GM21515 (cell line): Measurements from ENCODE around the gene SNX19.
A peak's percentile ranks its signal among the peaks of the same experiment; 100 is the strongest.
"Not testable (repeated sequence)": the region's sequence is repeated elsewhere in the genome, so short reads cannot be mapped to it uniquely, and the experiment has no call there.

ENCODE experiments used
- ATAC-seq: cut with Tn5 transposase; IDR thresholded peaks from one replicate; pipeline ENCODE4 v1.9.1; 2021; ENCODE audit not compliant: unreplicated experiment

The SNX19 gene

DNA sequence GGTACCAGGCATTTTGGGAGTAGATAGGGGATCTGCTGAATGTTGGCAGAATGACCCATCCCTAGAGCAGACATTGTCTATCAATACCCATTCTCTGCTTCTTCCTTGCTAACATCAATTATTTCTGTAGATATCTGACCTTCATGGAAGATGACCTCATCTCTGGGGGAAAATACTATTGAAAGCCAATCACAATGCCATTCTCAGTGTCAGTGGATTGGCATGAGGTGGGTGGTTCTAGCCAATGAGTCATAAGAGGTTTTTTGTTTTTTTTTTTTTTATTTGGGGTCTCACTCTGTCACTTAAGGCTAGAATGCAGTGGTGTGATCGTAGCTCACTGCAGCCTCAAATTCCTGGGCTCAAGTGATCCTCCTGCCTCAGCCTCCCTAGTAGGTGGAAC is 42.5 kb downstream of the SNX19 start:
- no peak for ATAC-seq

DNA sequence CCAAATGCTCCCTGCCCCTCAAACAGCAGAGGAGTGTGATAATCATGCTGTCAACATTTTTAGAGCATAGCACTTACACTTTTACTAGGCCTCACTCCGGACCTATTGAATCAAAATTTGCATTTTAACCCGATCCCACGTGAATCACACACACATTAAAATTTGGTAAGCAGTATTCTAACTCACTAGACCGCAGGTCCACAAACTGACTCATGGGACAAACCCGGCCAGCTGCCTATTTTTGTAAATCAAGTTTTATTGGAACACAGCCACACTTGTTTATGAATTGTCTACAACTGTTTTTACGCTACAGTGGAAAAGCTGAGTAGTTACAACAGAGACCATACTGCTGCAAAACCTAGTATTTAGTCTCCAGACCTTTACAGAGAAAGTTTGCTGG is 43.3 kb downstream of the SNX19 start:
- no peak for ATAC-seq

DNA sequence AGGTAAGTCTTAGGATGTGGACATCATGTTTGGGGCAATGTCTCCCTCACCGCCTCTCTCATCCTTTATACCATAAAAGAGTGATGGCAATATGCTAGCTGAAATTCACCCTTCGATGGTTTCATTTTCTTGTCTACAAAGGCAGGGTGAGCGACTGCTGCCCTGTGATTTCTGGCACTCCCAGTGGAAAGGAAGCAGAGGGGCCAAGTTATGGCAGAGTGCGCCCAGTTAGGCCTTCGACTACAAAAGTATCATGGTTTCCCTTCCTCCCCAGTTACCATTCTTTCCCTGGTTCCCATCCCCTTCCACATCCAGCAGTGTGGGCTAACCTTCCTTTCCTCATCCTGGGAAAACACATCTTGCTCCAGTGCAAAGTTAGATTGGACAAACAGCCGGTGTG is 43.8 kb downstream of the SNX19 start:
- no peak for ATAC-seq

DNA sequence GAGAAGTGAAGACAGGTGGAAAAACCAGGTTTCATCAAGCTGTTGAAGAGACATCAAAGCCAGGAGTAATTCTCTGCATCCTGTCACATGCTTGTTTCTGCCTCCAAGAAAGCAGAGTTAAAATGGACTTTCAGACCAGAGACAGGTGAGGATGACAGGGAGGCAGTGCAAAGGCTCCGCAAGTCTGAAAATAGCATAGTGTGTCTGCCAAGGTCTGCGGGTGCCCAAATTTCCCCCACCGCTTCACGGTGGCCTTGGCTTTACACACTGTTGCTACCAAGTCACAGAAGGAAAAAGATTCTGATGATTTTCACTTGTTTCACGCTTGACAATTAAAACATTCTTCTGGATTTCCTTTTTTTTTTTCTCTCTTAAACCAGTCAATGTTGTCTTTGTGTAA is 44.2 kb downstream of the SNX19 start:
- ATAC-seq = no peak

DNA sequence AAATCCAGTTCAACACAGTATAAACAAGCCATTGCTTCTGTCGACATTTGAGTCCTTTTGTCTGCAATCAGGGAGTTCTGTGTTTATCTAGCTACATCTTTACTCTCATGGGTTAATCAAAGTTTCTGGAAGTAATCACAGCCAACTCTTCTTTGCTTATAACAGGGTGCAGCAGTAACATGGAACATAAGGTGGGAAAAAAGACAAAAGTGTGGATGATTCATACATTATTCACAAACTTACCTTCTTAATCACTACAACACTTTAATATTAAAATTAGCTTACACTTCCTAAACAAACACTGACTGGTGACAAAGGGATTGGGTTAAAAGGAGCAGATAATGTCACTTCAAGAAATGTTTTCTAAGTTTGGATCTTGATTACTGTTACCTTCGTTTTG is 44.7 kb downstream of the SNX19 start:
- no peak for ATAC-seq

DNA sequence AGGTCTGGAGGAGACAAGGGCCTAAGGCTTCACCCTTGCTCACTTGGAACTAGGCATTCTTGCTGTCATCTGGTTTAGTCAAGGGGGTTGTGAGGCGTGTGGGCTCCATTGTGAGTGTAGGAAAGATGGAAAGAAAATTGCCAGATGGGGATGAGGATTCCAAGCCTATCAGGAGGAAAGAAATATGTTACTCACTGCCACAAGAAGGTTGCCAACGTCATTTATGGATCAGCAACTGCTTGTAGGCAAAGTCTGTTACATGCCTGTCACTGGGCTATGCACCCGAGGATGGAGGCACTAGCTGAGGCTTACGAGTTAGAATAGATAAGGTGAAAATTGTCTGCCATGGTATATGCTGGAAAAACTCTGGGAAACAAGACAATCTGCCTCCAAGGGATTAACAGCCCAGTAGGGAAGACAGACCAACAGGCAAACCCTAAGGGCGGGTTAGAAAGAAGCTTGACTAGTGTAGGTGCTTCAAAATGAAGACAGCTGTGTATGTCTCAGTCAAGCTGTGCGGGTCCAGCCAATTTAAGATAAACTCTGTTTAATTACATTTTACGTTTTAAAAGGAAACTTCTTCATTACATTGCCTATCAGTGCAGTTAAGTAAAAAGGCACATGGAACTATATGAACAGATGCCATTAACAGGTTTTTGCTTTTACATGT is 47.4 kb downstream of the SNX19 start:
- ATAC-seq = no peak

DNA sequence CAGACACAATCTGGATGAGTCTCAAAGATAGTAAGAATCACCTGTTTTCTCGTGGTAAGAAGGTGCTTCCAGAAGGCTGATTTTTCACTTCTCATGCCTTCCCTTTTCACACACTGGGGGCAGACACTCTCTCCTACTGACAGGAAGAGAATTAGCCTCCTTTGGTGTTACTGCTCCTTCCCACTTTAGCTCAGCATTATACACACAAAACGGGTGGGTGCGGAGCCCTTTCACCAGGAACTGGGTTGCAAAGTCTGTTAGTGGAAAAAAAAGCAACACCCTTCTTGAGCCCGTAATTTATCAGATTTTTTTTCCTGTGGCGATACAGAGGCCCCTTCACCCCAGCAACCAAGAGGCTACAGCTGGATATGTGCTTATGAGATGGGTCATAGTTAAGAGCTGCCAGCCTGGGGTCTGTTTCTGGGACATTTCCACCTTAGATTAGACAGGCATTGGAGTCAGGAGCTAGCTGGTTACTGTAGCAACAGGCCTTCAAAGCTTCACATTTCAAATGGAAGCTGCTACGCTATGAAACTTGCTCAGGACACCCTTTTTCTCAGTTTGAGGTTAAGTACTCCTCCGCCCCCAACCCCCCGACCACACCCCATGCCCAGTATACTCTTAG is 48.1 kb downstream of the SNX19 start:
- ATAC-seq = no peak

DNA sequence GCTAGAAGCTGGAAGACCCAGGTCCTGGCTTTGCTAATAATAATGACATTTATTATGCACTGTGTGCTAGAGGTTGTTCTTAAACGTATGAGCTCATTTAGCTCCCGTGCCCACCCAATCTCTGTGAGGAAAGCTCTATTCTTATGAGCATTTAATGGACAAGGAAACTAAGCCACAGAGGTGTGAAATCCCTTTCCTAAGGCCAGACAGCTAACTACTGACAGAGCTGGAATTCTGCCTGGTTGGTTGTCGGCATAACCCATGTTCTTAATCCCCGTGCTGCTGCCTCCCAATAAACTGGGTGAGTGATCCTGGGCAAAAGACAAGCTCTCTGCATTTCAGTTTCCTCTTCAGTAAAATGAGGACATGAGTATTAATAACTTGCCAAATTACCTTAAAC is 49.4 kb downstream of the SNX19 start:
- ATAC-seq = no peak

DNA sequence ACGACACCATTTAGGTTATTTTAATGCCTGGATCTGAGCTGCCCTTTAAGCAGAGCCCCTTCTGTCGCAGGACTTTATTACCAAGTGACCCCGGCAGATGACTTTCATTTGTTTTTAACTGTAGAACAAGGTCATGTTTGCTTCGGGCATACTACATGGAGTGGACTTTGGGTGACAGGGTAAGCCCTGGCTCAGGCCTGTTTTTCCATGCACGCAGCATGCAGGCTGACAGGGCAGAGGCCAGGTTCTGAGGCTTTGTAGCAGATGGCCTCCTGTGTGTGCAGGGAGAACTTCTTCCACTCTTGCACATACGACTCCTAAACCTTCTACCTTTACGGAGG is 50.5 kb downstream of the SNX19 start:
- no peak for ATAC-seq

DNA sequence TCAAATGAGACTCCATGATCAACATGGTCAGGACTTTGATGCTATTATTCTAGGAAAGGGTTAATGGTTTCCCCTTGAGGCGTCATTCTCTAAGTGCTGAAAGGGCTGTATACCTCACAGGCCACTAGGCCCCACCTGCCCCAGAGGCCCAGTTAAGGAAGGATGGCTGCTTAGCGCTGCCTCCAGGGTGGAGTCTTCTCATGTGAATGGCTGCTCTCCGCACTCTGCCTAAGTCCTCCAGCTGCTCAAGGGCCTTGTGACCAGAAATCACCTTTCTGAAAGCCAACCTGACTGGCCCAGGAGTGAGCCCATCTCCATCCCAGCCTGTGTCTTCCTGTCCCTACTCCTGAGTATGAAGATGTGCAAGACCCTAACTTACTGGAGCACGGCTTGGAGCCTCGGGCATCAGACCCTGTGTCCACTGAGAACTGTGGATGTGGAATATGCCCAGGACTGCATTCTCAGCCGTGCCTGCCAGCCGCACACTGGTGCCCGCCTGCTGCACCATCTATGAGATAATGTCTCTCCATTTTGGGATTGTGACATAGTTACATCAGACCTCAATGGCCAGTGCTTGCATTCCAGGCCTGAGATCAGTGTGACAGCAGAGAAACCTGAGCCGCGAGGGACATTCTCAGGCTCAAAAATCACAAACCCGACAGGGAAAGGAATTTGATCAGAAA is 51.0 kb downstream of the SNX19 start:
- ATAC-seq = no peak

DNA sequence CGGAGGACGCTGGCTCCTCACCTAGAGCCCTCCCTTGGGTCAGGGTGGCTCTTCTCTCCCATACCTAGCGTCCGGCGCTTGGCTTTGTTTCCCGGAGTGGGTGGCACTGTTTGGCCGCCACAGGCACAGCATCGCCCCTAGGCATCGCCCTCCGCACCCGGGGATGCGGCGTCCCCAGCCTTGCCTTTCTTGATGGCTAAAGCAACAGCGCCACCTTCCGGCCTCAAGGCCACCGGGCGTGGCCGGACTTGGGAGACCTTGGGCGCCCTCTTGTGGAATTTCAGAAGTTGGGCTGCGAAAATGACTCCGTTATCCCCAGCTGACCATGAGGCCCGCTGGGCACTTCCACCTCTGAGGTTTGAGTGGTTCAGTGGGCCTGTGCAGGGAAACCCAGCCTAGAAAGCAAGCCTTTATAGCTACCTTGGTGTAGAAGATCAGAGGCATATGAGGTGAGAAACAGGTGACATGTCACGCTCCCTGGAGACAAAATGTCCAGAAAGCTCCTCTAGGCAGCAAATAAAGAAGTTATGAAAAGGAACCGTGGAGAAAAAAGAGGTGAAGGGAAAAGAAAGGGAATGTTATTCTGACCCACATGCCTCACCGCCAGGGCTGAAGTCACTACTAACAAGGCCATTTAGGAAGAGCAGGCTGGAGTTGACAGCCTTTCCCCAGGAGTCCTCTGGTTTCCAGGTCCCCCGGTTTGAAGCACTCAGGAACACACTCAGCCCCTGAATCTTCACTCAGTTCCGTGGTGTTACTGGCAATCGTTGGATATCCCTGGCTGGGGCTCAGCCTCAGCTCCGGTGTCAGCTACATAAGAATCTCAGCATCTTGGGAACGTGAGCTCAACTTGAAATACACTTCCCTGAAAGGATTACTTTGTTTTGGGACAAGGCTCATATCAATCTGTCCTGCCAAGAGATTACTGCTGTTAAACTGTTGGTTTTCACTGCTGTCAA is 54.1 kb downstream of the SNX19 start:
- peak; percentile 77 for ATAC-seq

DNA sequence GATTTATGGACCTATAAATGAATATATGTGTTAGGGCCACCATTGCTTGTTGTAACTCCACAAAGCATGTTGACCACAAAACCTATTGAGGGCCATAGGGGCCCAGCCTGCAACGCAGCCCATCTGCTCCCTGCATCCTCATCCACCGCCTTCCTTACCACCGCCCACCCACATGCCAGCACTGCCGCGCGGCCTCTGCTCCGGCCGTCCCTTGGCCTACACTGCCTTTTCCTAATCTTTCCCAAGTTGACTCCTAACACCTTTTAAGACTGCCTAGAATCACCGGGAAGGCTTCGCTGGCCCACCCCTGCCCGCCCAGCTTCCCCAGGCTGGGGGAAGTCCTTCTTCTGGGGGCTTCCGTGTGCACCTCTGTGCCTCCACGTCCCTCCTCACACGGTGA is 55.0 kb downstream of the SNX19 start:
- ATAC-seq = no peak

DNA sequence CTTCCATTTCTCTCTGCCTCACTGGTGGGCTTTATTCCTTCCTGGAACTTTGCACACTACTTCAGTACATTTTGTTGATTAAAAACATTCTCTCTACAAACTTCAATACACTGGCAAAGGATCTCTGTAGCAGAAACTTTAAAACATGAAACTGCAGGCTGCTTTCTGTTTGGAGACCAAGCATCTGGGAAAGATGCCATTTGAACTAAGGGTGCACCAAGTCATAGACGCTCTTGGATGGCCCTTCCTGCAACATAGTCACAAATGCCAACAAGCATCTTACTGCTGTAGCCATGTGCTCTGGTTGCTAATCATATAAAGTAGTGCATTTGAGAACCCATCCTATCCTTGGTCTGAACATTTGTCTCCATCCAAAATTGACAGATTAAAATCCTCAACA is 56.4 kb downstream of the SNX19 start:
- ATAC-seq = no peak

DNA sequence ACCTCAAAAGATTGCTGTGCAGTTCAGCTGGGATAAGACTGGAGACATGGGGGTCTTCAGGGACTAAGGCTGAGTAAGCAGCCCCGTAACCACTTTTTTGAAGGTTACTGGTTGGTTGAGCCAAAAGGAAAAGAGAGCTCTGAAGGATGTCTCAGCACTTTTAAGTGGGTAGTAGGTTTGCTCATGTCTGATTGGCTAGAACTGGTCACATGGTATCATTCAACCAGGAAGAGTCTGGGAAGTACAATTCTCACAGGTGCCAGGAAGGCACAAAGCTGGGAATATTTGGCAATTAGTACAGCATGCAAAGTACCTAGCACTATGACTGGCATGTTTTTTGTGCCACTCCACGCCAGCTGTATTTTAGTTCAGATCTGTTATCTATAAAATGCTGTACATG is 58.1 kb downstream of the SNX19 start:
- ATAC-seq = no peak

DNA sequence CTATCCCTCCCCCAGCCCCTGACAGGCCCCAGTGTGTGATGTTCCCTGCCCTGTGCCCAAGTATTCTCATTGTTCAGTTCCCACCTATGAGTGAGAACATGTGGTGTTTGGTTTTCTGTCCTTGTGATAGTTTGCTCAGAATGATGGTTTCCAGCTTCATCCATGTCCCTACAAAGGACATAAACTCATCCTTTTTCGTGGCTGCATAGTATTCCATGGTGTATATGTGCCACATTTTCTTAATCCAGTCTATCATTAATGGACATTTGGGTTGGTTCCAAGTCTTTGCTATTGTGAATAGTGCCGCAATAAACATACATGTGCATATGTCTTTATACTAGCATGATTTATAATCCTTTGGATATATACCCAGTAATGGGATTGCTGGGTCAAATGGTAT is 60.6 kb downstream of the SNX19 start:
- not testable (repeated sequence) for ATAC-seq

DNA sequence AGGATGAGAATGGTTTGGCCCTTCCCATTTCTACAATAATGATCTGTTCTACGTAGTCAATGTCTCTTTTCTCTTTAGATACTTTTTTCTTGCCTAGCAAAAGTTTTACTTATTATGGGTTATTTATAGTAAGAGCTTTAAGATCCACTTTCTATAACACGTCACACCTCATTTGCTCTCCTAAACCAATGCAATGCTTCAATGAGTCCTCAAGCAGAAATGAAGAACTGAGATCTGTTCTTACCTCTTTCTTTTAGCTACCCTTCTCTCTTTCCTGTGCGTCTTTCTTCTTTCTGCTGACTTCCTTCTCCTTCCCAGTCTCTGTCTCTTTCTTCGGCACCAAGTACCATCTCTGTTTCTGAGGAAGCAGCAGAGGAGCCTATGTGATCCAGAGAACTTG is 61.8 kb downstream of the SNX19 start:
- no peak for ATAC-seq

DNA sequence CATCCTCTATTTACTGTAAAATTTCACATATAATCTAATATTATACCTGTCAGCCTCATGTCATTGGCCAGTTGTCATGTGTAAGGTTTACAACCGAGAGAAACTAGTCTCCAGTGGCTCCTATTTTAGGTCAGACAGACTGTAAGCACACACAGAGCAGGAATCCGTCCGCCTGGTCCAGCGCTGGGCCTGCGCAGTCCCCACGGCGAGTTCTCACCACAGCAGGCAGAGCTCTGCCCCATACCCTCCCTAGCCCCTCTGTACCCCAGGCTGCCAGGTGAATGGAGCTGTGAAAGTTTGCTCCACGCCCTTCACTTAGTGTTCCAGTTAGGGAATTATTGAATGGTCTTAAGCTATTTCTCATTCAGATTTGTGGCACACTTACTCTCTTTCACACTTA is 63.7 kb downstream of the SNX19 start:
- no peak for ATAC-seq

DNA sequence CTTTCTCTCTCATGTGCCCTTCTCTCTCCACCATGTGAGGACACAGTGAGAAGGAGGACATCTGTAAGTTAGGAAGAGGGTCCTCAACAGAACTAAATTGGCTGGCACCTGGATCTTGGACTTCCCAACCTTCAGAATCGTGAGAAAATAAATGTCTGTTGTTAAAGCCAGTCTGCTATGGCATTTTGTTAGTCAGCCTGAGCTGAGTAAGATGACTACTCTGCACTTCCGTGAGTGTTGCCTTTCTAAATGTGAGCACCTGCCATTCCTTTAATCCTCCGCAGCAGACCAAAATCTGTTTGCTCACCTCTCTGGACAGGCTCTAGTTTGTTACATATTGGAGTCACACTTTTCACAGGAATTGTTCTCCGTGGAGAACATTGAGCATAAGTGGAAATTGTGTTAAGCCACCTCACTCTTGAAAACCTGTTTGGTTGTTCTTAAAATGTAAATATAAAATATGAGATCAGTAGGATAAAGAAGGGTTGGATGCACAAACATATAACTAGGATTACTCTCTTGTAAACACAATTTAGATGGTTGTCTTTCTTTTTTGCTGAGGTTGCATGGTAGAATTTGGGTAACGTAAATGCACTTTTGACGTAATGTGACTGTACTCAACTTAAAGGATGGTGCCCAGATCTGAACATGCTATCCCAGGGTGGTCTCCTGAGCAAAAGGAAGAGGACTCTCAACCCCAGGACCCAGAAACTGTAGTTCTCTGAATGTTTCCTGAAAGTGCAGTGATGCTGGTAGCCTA is 65.9 kb downstream of the SNX19 start:
- no peak for ATAC-seq

DNA sequence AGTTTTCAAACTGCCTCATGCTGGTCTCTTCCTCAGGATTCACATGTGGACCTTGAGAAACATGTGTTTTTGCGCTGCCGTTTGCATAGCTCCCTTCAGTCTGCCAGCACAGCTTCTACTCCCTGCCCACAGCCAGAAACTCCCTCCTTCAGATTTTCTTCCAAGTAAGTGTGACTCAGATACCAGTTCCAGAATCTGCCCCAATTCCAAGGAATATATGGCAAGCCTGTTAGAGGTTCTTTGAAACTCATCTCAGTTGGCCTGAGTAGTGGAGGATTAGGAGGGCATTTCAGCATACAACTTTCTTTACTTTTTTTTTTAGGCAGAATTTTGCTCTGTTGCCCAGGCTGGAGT is 67.1 kb downstream of the SNX19 start:
- ATAC-seq = no peak

DNA sequence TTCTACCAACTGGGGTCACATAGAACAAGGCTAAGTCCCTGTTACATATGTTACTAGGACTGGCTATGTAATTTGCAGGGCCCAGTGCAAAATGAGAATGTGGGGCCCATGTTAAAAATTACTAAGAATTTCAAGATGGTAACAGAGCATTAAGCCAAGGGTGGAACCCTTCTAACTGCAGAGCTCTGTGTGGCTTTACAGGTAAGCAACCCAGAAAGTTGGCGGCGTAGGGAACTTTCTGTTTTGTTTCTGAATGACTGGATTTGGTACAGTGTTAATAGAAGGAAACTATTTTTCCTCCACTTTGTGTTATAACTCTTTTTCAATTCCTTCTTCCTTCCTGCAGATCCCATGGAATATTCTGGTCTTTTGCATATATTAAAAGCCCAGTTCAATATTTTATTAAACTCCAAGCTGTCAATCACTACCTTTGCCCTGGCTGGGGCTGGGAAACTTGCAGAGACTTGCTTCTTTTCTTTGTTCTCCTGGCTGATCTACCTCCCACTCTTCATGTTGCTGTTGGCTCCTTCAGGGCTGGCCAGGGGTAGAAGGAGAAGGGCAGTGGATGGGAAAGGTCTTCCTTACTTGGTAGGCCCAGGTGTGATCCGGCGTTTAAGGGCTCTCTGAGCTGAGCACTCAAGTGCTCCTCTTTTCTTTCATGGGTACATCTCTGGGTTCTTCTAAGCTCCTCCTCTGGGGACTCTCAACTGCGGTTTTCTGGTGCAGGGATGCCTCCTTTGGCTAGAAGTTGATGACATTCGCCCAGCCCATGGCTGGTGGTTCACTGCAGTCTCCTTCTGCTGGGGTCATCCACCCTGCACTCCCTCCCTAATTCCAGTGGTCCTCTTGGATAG is 67.7 kb downstream of the SNX19 start:
- ATAC-seq = no peak
